Chondrocyte (in vitro differentiated cells): ENCODE measurements around the gene LRG1. TPM values are rescaled to one million over a fixed set of nuclear protein-coding genes. Genes with fewer than 3 reads are reported as not detected.

Experiments used
- DNase-seq: peaks from one replicate; pipeline ENCODE4 v3.0.0; 2021; ENCODE audit warnings: mixed read lengths, low spot score
- H3K27ac Mint-ChIP-seq: one replicate; pipeline ENCODE4 v1.8.0; 2021; ENCODE audit warnings: mild to moderate bottlenecking, moderate library complexity, mixed read lengths; ENCODE audit not compliant: unreplicated experiment
- H3K27me3 Mint-ChIP-seq: 2 replicates; pipeline ENCODE4 v1.8.0; 2021; ENCODE audit warnings: low read depth, mixed read lengths
- H3K36me3 Mint-ChIP-seq: 2 replicates; pipeline ENCODE4 v1.8.0; 2021; ENCODE audit warnings: low read depth, mixed read lengths
- H3K4me1 Mint-ChIP-seq: 2 replicates; pipeline ENCODE4 v1.8.0; 2021; ENCODE audit warnings: low read depth, mild to moderate bottlenecking, mixed read lengths
- H3K4me3 Mint-ChIP-seq: one replicate; pipeline ENCODE4 v1.8.0; 2021; ENCODE audit warnings: mild to moderate bottlenecking, moderate library complexity, mixed read lengths; ENCODE audit not compliant: unreplicated experiment
- H3K9me3 Mint-ChIP-seq: 2 replicates; pipeline ENCODE4 v1.8.0; 2021; ENCODE audit warnings: low read depth, mixed read lengths
- CTCF ChIP-seq: fragments of 200-600 bp; sonication (generic); IDR thresholded peaks from 2 replicates; pipeline ENCODE4 v1.5.0; 2021; ENCODE audit warnings: antibody characterized with exemption, mild to moderate bottlenecking, moderate library complexity
- total RNA-seq: library from RNA; stranded (reverse); gene quantifications from 3 replicates; pipeline ENCODE4 v1.2.1, GENCODE V29; 2021

Gene LRG1
- total RNA-seq, 1 donor from 2014 or later: not detected

- Mint-ChIP-seq H3K9me3 (no peaks in the 10 kb centered on the region), H3K4me1 (no peaks in the 10 kb centered on the region), H3K4me3 (no peak overlapping the region), H3K36me3 (peaks cover 4% of the 10 kb centered on the region), H3K27ac (no peak overlapping the region), H3K27me3 (no peaks in the 10 kb centered on the region)
- no peak for TF ChIP-seq CTCF
- no peak for DNase-seq
Measured at GRCh38 chr19:4550018-4550417, 10.2 kb upstream of the LRG1 start.

- no peak overlapping the region for H3K4me3 Mint-ChIP-seq
- H3K9me3 Mint-ChIP-seq: no peaks in the 10 kb centered on the region
Measured at GRCh38 chr19:4548238-4548584, 8.4 kb upstream of the LRG1 start.

GRCh38 chr19:4547303-4548237, 7.7 kb upstream of the LRG1 start:
- Mint-ChIP-seq H3K9me3 (no peaks in the 10 kb centered on the region), H3K4me1 (no peaks in the 10 kb centered on the region), H3K4me3 (no peak overlapping the region), H3K27ac (no peak overlapping the region), H3K36me3 (no peaks in the 10 kb centered on the region), H3K27me3 (no peaks in the 10 kb centered on the region)
- TF ChIP-seq CTCF: peak; percentile 61
- peak; percentile 92 for DNase-seq

More at GRCh38 chr19:4548238-4548584, 8.4 kb upstream of the LRG1 start:
- Mint-ChIP-seq H3K36me3 (peaks cover 4% of the 10 kb centered on the region), H3K27ac (no peak overlapping the region), H3K27me3 (no peaks in the 10 kb centered on the region), H3K4me1 (no peaks in the 10 kb centered on the region)
- no peak for DNase-seq
- TF ChIP-seq CTCF: no peak

- no peak for TF ChIP-seq CTCF
- Mint-ChIP-seq H3K36me3 (no peaks in the 10 kb centered on the region), H3K27me3 (peaks cover 10% of the 10 kb centered on the region), H3K9me3 (no peaks in the 10 kb centered on the region), H3K4me3 (no peak overlapping the region), H3K27ac (no peak overlapping the region), H3K4me1 (no peaks in the 10 kb centered on the region)
- DNase-seq: no peak
Measured at GRCh38 chr19:4543842-4544647, 4.2 kb upstream of the LRG1 start.
